HUES48 (cell line): ENCODE measurements around the gene SLC4A11.

Experiments used
- H3K27ac ChIP-seq: one replicate; pipeline ENCODE4 v1.7.0; 2013; ENCODE audit warnings: low read depth, low read length, inconsistent platforms
- H3K27me3 ChIP-seq: 2 replicates; pipeline ENCODE4 v1.6.1; 2013; ENCODE audit warnings: mild to moderate bottlenecking, low read length; ENCODE audit not compliant: control insufficient read depth, insufficient read depth
- H3K36me3 ChIP-seq: 2 replicates; pipeline ENCODE4 v1.6.1; 2013; ENCODE audit warnings: low read length; ENCODE audit not compliant: control insufficient read depth, insufficient read depth
- H3K4me1 ChIP-seq: 2 replicates; pipeline ENCODE4 v1.6.1; 2013; ENCODE audit warnings: mild to moderate bottlenecking, low read length; ENCODE audit not compliant: control insufficient read depth, insufficient read depth
- H3K4me3 ChIP-seq: 2 replicates; pipeline ENCODE4 v1.5.1; 2013; ENCODE audit warnings: mild to moderate bottlenecking, low read depth, low read length
- H3K9ac ChIP-seq: 2 replicates; pipeline ENCODE4 v1.6.1; 2013; ENCODE audit warnings: mild to moderate bottlenecking, low read depth, low read length, moderate library complexity
- H3K9me3 ChIP-seq: 2 replicates; pipeline ENCODE4 v1.6.1; 2013; ENCODE audit warnings: low read length; ENCODE audit not compliant: control insufficient read depth, insufficient read depth

Gene SLC4A11

DNA sequence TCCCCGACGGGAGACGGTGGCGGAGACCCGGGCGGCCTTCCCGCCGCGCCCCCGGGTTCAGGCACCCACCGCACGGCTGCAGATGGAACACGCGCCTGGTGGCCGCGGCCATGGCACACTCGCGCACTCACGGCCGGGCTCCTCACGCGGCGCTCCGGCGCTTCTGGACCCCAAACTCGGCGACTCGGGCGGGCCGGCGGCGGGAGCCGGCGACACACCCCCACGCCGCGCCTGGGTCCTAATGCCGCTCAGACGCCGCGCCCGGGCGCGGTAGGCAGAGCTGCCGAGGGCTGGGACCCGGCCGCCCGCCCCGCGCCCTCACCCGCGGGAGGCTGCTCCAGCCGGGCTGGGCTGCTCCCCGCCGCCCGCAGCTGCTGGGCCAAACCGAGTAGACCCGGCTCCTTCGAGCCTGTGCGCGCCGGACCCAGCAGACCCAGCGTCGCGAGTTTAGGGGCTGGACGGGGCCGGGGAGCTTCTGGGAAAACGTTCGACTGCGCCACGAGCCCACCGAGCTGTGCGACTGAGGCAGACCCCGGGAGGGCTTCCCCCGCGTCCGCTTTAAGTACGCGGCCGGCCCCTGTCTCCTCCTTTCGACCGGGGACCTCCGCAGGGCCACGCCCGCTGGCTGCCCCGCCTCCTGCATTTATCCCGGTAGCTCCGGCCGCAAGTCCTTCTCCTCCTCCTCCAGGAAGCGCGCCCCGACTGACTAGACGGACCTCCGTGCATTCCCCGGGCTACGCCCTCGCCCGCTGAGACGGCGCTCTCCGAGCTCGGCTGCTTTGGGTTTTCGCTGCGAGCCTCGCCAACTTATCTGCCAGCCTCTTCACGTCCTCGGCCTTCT is at the start of gene SLC4A11:
Gene SLC4A11 (minus strand): TSS at position 165 of the 841 bp plus-strand sequence. CDS start 53 bp downstream, at position 112.
- Histone ChIP-seq H3K9ac (peak within 1 kb of the TSS; percentile 4; the same call in 1 of the 2 replicates), H3K4me3 (peak within 1 kb of the TSS; percentile 83), H3K9me3 (no peaks in the 10 kb centered on the region), H3K36me3 (no peaks in the 10 kb centered on the region), H3K4me1 (peaks cover 6% of the 10 kb centered on the region; the same call in 1 of the 2 replicates), H3K27ac (no peak within 1 kb of the TSS), H3K27me3 (peaks cover 44% of the 10 kb centered on the region)

- peaks cover 9% of the 10 kb centered on the region; the same call in 1 of the 2 replicates for H3K4me1 ChIP-seq
- no peak overlapping the region for H3K9ac ChIP-seq
- H3K9me3 ChIP-seq = no peaks in the 10 kb centered on the region
- peaks cover 23% of the 10 kb centered on the region; the same call in 1 of the 2 replicates for H3K36me3 ChIP-seq
- H3K27me3 ChIP-seq = no peaks in the 10 kb centered on the region
- H3K27ac ChIP-seq = no peak overlapping the region
- H3K4me3 ChIP-seq = no peak overlapping the region
Observed at GRCh38 chr20:3283222-3283820, 44.3 kb upstream of the SLC4A11 start.

- Histone ChIP-seq H3K4me1 (peaks cover 9% of the 10 kb centered on the region; the same call in 1 of the 2 replicates), H3K9me3 (no peaks in the 10 kb centered on the region), H3K36me3 (peaks cover 30% of the 10 kb centered on the region; the same call in 1 of the 2 replicates), H3K27me3 (no peaks in the 10 kb centered on the region), H3K4me3 (no peak overlapping the region), H3K27ac (peak overlapping the region; percentile 14), H3K9ac (no peak overlapping the region)
Observed at GRCh38 chr20:3282271-3283221, 43.6 kb upstream of the SLC4A11 start.

GRCh38 chr20:3281437-3281836 is 42.4 kb upstream of the SLC4A11 start:
- Histone ChIP-seq H3K4me3 (no peak overlapping the region), H3K27ac (no peak overlapping the region), H3K9me3 (no peaks in the 10 kb centered on the region), H3K27me3 (no peaks in the 10 kb centered on the region), H3K9ac (no peak overlapping the region), H3K36me3 (peaks cover 29% of the 10 kb centered on the region; the same call in 1 of the 2 replicates), H3K4me1 (peaks cover 9% of the 10 kb centered on the region; the same call in 1 of the 2 replicates)

DNA sequence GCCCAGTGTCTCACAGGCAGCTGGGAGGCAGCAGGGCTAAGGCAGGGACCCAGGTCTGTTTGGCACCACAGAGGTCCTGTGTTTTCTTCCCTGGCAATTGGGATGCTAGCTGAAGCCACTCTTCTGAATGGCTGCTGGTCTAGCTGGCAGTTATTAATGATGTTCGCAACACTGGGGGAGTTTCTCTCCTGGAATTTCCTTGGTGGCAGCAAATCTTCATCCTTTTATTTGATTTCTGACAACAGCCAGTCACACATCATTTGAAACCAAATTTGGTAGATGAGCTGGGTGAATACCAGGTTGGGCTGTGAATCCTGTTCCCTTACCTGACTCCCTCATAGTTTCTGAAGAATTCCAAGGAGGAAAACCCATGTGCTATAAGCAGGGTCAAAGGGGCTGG is 40.8 kb upstream of the SLC4A11 start:
- Histone ChIP-seq H3K4me1 (peaks cover 9% of the 10 kb centered on the region; the same call in 1 of the 2 replicates), H3K27ac (no peak overlapping the region), H3K4me3 (no peak overlapping the region), H3K36me3 (peaks cover 29% of the 10 kb centered on the region; the same call in 1 of the 2 replicates), H3K27me3 (no peaks in the 10 kb centered on the region), H3K9me3 (no peaks in the 10 kb centered on the region), H3K9ac (no peak overlapping the region)

- Histone ChIP-seq H3K4me1 (peaks cover 7% of the 10 kb centered on the region; the same call in 1 of the 2 replicates), H3K9ac (no peak overlapping the region), H3K27me3 (no peaks in the 10 kb centered on the region), H3K27ac (no peak overlapping the region), H3K4me3 (no peak overlapping the region), H3K36me3 (peaks cover 29% of the 10 kb centered on the region; the same call in 1 of the 2 replicates), H3K9me3 (no peaks in the 10 kb centered on the region)
Observed at GRCh38 chr20:3277686-3278465, 38.9 kb upstream of the SLC4A11 start.

- Histone ChIP-seq H3K36me3 (peaks cover 29% of the 10 kb centered on the region; the same call in 1 of the 2 replicates), H3K4me3 (no peak overlapping the region), H3K9ac (no peak overlapping the region), H3K4me1 (no peaks in the 10 kb centered on the region), H3K27ac (no peak overlapping the region), H3K9me3 (no peaks in the 10 kb centered on the region), H3K27me3 (no peaks in the 10 kb centered on the region)
Observed at GRCh38 chr20:3276680-3277015, 37.7 kb upstream of the SLC4A11 start.

DNA sequence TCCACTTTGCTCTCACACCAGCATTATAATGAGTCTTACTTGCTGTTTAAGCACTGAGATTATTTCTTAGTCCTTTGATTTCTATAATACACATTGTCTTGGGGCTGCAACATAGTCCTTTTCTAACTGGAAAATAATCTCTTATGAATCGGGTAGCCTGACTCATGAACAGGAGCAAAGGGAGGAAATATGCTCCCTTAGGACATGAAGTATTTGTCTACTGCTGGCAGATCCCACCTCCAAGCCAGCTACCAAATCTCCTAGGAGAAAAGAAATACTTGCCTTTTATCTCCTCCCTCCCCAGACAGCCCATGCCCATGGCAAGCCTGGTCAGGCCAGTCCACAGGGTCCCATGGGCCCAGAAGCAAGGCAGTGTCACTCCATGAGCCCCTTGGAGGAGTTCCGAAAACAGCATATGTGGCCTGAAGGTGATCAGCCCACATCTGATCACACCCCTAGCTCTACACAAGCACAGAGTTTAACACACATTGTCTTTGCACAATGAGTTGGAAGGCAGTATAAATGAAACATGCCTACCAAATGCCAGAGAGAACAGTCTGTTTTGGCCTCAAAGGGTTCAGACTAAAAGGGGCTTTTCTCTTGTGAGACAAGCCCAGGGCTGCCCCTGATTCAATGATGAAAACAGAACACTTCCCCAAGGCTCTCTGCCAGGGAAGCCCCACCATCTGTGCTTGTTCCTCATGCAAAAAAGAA is 37.1 kb upstream of the SLC4A11 start:
- no peaks in the 10 kb centered on the region for H3K27me3 ChIP-seq
- no peak overlapping the region for H3K9ac ChIP-seq
- no peaks in the 10 kb centered on the region for H3K9me3 ChIP-seq
- H3K36me3 ChIP-seq = peaks cover 23% of the 10 kb centered on the region; the same call in 1 of the 2 replicates
- no peaks in the 10 kb centered on the region for H3K4me1 ChIP-seq
- no peak overlapping the region for H3K4me3 ChIP-seq
- no peak overlapping the region for H3K27ac ChIP-seq

DNA sequence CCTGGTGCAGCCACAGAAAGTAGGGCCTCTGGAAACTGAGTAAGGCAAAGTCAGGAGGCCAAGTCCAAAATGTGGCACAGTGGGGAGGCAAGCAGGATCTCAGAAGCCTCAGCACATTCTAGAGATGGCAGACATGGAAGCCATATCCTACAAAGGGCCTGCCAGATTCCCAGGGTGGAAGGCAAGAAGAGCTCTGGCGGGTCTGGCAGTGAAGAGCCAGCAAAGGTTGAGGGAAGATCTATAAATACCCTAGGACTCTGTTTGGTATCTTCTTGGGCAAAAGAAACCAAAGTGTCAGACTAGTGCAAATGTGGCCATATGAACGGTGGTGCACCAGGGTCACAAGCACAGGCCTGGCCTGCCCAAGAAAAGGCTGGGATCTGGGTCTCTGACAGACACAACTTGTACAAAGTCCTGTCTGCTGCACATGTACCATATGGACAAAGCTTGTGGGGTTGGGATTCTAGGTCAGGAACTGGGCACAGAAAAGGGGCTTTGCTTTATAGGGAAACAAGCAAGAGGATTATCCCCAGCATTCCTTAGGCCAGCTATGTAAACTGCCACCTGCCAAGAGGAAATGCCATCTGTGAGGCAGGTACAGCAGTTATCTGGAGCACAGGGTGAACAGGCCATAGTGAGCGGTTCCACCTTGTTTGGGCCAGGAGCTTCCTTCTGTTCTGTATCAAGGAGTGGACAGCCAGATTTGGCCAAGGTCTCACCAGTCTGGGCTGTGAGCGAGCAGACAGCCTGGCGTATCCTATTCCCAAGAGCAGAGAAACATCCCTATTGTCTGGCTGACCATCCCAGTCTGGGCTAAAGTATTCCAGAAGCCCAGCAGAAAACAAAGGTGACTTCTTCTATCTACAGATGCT is 36.3 kb upstream of the SLC4A11 start:
- Histone ChIP-seq H3K27ac (no peak overlapping the region), H3K27me3 (no peaks in the 10 kb centered on the region), H3K9ac (no peak overlapping the region), H3K36me3 (peaks cover 23% of the 10 kb centered on the region; the same call in 1 of the 2 replicates), H3K4me1 (no peaks in the 10 kb centered on the region), H3K9me3 (no peaks in the 10 kb centered on the region), H3K4me3 (no peak overlapping the region)
